Body of pancreas (tissue), 4 donors: Measurements from ENCODE around the gene NBPF1.
"Not testable (repeated sequence)": the region's sequence is repeated elsewhere in the genome, so short reads cannot be mapped to it uniquely, and the experiment has no call there.

ENCODE experiments used
- CTCF ChIP-seq, 7 experiments: fragments of 450-650 bp in 4 of 7; fragments of 200-600 bp in 3 of 7; sonication (generic) in 3 of 7; IDR thresholded peaks; one replicate each; pipeline ENCODE4 v1.5.1; 2016 to 2019; ENCODE audit warnings: antibody characterized with exemption in 7 of 7
- POLR2A ChIP-seq, 3 donors: fragments of 450-650 bp; IDR thresholded peaks; one replicate each; pipeline ENCODE4 v1.6.1; 2016; ENCODE audit warnings: antibody characterized with exemption in 3 of 3, mild to moderate bottlenecking in 2 of 3

GRCh38 chr1:16513412-16514106 lies 99.8 kb downstream of the NBPF1 start:
- not testable (repeated sequence) for TF ChIP-seq POLR2A, CTCF (IDR thresholded peaks at IDR 0.05)
